CD4-positive, alpha-beta T cell treated with Interleukin-10 for 1 hour (primary cell): ENCODE measurements around the gene SOBP.
A peak's percentile ranks its signal among the peaks of the same experiment; 100 is the strongest.

Source experiments
- DNase-seq: peaks from one replicate; pipeline ENCODE4 v3.0.0-alpha.2; 2020

Gene SOBP

GRCh38 chr6:107594736-107595135, 104.8 kb downstream of the SOBP start:
- no peak for DNase-seq

DNA sequence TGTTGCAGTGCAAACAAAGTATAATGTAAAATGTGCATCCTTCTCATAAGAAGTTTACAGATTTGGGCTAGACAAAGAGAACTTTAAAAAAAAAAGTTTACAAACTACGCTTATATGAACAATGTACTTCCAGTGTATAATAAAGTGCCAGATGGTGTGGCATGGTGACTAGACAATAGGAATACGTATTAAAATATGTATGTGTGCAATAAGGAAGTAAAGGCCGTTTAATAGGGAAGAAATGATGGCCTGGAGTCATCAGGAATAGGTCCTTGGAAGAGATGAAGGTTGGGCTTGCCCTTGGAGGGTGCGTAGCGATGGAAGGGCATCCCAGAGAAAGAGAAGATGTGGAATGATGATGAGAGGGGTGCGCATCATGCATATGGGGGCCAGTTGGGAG, 108.2 kb downstream of the SOBP start:
- no peak for DNase-seq

DNA sequence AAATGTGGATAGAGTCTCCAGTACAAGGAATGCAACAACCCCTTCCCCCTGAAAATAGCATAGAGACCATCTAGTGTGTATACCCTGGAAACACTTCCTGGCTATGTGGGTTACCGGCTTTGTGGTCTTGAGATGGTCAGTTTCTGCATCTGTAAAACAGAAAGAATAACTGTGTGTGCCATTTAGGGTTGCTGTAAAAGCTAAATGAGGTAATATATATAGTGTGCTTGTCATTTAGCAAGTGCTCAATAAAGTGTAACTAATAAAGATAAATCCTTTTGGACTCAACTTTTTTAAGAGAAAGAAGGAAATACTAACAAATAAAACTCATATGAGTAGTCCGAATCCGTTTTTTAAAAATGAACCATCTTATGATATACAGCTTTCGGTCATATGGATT, 109.1 kb downstream of the SOBP start:
- DNase-seq, result no peak

- no peak for DNase-seq
Measured at GRCh38 chr6:107600121-107600520, 110.2 kb downstream of the SOBP start.

DNA sequence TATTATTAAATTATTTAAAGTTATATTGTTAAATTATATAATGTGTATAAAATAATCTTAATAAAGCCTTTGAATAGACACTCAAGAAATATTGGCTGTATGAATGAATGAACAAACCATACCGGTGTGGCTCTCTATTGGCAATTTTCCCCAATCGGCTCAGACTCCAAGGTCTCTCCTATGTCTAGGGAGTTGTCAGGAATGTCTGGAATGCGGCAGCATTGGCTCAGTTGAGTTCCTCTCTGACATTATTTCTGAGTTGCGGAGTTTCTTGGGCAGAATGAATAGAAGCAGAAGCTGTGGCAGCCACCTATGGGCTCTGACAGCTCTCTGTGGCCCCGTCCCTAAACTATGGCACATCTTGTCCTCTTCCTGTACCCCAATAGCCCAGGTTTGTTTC, 111.0 kb downstream of the SOBP start:
- DNase-seq, result no peak

DNA sequence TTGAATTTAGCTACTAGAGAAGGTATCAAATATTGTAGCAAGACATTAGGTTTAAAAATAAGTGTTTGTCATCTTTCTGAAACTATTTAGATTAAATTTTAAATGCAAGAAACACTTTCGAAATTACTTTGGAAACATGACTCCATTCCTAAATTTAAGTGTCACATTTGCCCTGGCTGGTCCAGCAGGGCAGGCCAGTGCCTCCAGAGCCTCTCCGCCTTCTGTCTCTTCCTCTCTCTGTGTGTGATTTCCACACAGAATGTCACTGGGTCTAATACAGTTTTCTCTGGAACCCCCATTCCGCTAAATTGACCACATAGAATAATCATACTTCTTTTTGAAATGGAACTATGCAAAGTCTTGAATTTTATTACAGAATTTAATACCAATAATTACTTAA, 111.5 kb downstream of the SOBP start:
- DNase-seq, result no peak

DNA sequence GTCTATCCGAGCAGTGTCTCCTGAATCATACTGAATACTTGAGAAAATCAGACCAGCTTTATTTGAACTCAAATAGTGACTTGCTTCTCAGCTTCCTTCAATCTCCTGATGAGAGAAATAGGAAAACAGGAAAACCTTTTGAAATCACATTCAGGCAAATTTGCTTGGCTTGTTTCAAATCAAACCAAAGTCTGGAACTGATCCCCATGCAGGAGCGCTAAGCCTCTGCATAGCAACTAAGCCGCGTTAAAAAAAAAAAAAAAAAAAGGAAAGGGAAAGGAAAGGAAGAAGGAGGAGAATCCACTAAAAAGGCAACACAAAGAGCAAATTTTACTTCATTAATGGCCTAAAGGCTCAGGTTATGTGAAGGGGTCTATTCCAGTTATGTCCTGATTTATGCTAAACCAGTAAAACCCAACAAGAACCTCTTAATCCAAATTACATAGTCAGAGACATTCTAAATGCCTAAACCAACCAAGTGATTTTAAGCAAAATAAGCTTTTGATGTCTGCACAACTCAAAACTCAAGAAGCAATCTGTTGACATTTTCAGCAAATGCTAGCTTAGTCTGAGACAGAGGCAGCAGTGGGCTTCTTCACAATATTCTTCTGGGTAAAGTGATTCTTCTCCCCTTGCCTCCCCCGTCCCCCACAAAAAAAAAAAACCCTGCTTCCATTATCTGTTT, 112.5 kb downstream of the SOBP start:
- no peak for DNase-seq

DNA sequence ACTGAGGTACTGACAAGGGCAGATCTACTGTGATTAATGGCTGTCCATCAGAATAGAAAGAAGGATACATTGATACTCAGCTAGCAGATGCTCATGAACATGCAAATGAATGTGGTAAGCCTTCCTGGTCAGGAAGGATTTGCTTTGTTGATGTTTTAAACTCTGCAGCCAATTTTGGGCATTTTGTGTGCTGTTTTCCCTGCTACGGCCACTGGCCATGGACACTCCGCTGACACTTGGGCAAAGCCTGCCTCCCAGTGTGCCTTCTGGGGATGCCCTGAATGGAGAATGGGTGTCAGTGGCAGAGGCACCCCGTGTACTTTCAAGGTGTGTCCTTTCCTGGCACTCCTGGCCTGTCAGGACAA, 113.1 kb downstream of the SOBP start:
- no peak for DNase-seq

DNA sequence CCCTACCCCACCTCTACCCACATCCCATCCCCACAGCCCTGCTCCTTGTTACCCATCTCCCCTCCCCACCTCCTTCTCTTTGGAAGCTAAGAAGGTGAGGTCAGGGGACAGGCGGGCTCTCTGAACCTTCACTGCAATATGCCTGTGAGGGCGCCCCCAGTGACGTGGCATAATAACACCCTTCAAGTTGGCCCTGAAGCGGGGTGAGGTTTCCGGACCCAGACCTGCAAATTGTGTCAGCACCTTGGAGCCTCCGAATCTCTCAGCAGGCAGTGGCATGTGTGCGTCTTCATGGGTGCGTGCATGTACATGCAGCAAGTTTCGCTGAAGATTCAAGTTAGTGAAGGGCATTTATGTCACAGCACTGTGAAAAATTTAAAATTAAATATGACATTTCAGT, 114.6 kb downstream of the SOBP start:
- DNase-seq, result no peak

DNA sequence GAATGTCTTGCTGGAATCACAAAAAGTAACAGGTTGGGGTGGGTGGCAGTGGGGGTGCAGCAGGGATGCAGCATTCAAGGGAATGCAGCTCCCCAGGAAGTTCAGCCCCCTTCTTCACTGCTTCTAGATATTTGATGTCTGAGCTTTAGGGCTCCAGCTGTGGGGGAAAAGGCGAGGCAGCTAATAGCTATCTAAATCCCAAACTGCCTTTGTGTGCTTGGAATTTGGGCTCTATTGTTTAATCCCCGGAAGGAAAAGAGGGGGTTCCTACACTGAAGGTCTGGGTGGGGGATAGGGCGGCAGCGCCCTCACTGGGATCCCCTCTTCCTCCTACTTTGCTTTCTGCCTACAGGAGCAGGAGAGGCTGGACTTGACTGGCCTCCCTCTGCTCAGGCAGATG, 116.5 kb downstream of the SOBP start:
- DNase-seq, result no peak

DNA sequence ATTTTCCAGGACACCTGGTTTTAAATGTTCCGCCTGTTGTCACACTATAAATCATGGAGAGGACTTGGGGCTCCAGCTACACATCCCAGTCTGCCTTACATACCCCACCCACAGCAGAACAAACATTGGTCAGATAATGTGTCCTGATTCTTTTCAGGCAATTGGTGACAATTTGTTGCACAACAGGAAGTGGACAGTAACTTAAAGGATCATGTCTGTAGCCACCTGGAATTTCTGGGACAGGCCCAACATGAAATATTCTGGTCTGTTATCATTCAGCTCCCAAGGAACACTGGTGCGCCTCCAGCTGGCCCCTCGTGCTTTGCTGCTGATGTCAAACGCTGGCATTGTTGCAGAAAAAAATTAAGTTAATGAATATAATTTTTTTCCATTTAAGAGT, 117.2 kb downstream of the SOBP start:
- no peak for DNase-seq

DNA sequence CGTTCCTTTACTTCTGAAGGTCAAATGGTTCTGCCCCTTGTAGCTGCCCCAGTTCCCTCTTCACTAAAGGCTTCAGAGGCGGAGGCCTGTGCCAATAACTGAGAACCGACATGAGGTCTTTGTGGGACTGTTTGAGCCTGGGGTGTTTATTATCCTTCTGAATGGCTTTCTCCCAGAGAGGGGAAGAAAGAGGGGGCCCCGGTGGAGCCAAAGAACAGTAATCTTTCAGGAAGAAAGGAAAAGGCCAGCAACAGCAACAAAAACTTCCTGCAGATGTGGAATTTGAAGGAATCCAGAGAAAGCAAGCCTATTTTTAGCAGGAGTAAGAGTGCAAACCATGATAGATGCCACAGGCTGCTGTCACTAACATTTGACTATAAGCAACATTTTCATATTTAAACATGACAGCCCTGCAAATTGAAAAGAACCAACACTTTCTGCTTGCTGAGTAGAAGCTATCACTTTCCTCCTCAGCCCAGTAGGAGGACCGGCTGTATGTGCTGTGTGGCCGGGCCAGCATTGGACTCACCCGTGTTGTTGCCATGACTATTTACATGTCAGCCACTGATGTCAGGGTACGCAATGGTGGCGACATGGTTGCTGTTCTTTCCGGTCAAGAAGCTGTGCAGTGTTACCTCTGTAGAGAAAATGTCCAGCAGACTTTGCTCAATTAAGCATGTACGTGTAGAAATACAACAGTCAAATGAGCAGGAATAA, 121.3 kb downstream of the SOBP start:
- DNase-seq, result no peak

GRCh38 chr6:107612762-107613415, 123.0 kb downstream of the SOBP start:
- no peak for DNase-seq

DNA sequence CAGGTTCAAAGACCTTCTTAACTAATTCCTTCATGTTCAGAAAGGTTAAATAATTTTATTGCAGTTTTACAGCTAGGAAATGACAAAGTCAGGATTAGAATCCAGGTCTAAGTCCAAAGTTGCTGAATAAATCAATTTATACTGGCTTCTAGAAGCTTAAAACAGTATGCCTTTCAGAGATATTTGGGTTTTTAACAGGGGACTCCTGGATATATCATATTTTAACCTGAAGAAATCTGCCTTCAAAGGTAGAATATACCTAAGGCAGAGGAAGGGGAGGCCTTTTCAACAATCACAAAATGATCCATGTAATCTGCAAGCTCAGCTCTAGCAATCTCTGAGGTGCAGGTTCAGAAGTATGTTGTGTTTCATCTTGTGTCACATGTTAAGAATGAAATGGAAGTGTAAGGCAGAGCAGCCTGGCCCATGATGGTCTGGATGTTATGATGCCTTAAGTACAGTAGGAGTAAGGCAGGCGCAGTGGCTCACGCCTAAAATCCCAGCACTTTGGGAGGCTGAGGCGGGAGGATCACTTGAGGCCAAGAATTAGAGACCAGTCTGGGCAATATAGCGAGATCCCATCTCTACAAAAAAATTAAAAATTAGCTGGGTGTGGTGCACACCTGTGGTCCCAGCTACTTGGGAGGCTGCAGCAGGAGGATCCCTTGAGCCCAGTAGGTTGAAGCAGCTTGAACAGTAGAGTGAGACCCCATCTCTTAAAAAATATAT, 123.9 kb downstream of the SOBP start:
- DNase-seq, result no peak

DNA sequence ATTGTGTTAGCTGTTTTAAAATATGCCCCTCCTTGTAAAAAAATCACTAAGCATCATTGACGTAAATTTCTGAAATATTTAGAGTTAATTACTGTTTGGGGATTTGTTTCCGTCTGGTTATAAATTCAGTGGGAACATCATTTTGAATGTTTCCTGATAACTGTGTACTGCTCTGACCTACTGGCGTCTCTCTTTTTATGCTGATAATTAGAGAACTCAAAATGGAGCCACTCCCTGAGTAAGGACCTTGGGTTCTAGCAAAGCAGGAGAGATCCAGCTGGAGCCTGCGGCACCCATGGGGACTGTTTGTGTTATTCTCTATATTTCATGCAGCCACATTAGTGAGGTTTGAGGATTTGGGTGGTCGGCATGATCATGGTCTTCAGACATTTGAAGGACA, 124.9 kb downstream of the SOBP start:
- DNase-seq, result no peak

DNA sequence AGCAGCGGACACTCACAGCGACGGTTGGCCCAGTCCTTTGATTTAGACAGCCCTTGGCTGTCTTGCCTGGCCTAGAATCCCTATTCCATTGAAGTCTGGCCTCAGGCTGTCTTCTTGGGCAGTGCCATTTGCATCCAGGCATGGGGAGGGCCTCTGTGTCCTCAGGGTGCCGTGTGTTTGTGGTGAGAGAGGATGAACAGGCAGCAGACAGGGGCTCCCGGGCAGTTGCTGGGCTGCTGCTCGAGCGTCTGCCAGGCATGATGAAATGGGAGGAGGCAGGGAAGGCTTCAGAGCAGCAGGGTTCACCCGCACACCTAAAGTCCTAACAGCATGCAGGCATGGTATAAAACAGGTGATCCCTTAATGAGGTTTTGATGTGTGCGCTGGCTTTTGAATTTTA, 126.9 kb downstream of the SOBP start:
- DNase-seq, result no peak

DNA sequence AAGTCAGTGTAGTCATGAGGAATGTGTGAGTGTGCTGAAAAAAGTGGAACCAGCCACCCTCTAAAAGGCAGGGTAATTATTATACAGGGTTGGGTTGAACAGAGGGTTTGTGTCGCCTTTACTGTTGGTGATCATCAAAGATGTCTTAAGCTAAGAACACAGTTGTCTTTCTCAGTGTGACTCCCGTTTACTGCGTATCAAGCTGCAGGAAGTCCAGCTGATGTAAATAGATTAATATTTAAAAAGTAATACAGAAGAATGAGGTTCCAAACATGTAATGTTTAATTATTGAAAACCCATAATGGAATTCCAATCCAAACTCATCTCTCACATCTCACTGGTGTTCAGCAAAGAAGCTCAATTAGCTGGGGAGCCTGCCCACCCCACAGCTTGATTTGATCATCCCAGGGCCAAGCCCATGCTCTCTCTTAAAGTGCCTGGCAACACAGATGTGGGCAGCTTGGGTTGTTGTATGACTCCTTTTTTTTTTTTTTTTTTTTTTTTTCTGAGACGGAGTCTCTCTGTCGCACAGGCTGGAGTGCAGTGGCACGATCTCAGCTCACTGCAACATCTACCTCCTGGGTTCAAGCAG, 127.5 kb downstream of the SOBP start:
- no peak for DNase-seq

DNA sequence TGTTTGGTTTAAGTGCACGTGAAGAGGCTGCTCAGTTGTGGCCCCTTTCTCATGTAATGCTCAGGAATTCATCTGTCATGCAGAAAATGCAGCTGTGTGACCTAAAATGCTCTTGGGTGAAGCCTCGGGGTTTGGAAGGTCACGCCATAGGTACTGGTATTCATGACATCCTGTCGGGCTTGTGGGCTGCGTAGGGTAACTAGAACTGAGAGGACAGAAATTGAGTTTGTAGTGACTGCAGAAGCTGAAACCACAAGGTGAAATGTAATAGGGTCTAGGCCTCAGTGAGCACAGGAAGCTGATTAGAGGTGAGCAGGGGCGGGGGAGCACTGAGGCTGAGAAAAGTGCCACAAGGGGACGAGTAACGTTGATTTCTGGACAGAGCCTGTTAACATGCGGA, 128.8 kb downstream of the SOBP start:
- peak; percentile 42 for DNase-seq

- no peak for DNase-seq
Measured at GRCh38 chr6:107620732-107621131, 130.8 kb downstream of the SOBP start.

DNA sequence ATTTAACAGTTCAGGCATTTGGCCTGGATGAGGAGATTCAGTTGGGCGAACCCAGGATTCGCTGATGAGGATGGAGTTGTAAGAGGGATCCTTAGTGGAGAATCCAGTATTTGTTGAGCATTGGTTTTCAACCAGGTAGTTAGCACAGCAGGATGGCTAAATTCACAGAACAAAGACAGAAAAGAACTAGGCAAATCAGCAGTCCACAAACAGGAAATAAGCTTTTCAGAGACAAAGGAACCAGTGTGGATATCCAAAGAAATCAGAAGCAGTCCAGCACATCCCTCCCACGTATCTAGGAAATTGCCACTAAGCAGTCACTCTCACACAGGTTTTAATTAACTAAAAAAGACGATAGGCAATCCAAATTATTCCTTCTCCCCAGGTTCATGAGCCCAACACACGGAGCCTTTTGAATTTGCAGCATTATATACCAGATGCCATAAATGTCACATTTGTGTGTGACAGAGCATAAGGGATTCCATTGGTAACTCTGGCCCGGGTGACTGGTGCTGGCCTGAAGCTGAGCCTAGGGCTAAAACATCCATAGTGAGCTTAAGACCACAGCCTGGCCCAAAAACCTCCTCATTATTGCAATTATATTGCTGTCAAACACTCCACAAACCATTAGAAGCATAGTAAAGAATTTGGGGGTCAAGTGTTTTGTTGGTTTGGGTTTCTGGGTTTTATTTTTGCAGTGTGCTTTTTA, 131.5 kb downstream of the SOBP start:
- DNase-seq, result no peak

DNA sequence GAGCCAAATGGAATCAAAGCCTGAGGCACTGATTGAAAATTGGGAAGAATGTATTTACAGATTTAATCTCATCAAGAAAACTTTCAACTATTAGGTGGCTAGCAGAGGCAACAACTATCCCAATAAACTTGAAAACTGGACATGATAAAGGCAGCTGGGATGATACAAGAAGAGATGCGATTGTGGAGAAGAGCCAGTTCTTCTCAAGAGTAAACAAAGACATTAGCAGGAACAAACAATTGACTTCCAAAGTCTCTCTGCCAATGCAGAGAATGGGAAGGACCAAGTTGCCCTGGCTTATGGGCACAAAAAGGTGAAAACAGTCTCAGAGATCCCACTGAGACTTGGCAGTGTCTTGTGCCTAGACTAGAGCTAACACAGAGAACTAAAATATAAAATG, 132.4 kb downstream of the SOBP start:
- DNase-seq, result no peak

- no peak for DNase-seq
Measured at GRCh38 chr6:107624050-107624449, 134.1 kb downstream of the SOBP start.

GRCh38 chr6:107624541-107624940, 134.6 kb downstream of the SOBP start:
- no peak for DNase-seq
